ENCODE measurements around the gene SMAD3.
A peak's percentile ranks its signal among the peaks of the same experiment; 100 is the strongest.

Gene SMAD3

GRCh38 chr15:67024314-67024997 lies 40.9 kb upstream of the SMAD3 start (continued):
- TF ChIP-seq ZBTB44 (tag by site-specific recombination; IDR thresholded peaks at IDR 0.05) (peak; percentile 71), ZNF10 (tag by site-specific recombination; IDR thresholded peaks at IDR 0.05) (0 out of 2 replicates have a peak, but pooled peaks have one; percentile 22), SP7 (tag by site-specific recombination; IDR thresholded peaks at IDR 0.05) (peak; percentile 86), ZBTB17 (tag by site-specific recombination; IDR thresholded peaks at IDR 0.05) (peak; percentile 71), ZNF600 (tag by site-specific recombination; IDR thresholded peaks at IDR 0.05) (peak; percentile 84), ZNF335 (tag by site-specific recombination; conservative IDR thresholded peaks at IDR 0.05) (0 out of 2 replicates have a peak, but pooled peaks have one; percentile 45), ZNF596 (tag by site-specific recombination; IDR thresholded peaks at IDR 0.05) (no peak), ZNF514 (tag by site-specific recombination; IDR thresholded peaks at IDR 0.05) (no peak), ZBTB20 (tag by site-specific recombination; IDR thresholded peaks at IDR 0.05) (0 out of 2 replicates have a peak, but pooled peaks have one; percentile 44), ZNF366 (tag by site-specific recombination; conservative IDR thresholded peaks at IDR 0.05) (peak; percentile 88), KLF17 (tag by site-specific recombination; IDR thresholded peaks at IDR 0.05) (no peak; the same call in 1 of the 2 replicates), ZNF146 (tag by site-specific recombination; IDR thresholded peaks at IDR 0.05) (no peak), ZNF24 (tag by site-specific recombination; IDR thresholded peaks at IDR 0.05) (peak; percentile 70; the same call in 1 of the 2 replicates), ZFP41 (tag by site-specific recombination; IDR thresholded peaks at IDR 0.05; ENCODE audit: borderline replicate concordance) (no peak), TRIM28 (IDR thresholded peaks at IDR 0.05; ENCODE audit: borderline replicate concordance, low read length) (peak; percentile 77; the same call in 1 of the 2 replicates), ZFP69B (tag by site-specific recombination; IDR thresholded peaks at IDR 0.05) (peak; percentile 64; the same call in 1 of the 2 replicates), IKZF3 (tag by site-specific recombination; IDR thresholded peaks at IDR 0.05) (peak; percentile 68; the same call in 1 of the 2 replicates), KLF8 (tag by site-specific recombination; IDR thresholded peaks at IDR 0.05) (0 out of 2 replicates have a peak, but pooled peaks have one; percentile 54), GLIS1 (tag by site-specific recombination; IDR thresholded peaks at IDR 0.05) (peak; percentile 66), ZFP37 (tag by site-specific recombination; IDR thresholded peaks at IDR 0.05) (peak; percentile 61; the same call in 1 of the 2 replicates), ZNF2 (tag by site-specific recombination; IDR thresholded peaks at IDR 0.05) (peak; percentile 3; the same call in 1 of the 2 replicates)
- TF ChIP-seq, protein P1, sequence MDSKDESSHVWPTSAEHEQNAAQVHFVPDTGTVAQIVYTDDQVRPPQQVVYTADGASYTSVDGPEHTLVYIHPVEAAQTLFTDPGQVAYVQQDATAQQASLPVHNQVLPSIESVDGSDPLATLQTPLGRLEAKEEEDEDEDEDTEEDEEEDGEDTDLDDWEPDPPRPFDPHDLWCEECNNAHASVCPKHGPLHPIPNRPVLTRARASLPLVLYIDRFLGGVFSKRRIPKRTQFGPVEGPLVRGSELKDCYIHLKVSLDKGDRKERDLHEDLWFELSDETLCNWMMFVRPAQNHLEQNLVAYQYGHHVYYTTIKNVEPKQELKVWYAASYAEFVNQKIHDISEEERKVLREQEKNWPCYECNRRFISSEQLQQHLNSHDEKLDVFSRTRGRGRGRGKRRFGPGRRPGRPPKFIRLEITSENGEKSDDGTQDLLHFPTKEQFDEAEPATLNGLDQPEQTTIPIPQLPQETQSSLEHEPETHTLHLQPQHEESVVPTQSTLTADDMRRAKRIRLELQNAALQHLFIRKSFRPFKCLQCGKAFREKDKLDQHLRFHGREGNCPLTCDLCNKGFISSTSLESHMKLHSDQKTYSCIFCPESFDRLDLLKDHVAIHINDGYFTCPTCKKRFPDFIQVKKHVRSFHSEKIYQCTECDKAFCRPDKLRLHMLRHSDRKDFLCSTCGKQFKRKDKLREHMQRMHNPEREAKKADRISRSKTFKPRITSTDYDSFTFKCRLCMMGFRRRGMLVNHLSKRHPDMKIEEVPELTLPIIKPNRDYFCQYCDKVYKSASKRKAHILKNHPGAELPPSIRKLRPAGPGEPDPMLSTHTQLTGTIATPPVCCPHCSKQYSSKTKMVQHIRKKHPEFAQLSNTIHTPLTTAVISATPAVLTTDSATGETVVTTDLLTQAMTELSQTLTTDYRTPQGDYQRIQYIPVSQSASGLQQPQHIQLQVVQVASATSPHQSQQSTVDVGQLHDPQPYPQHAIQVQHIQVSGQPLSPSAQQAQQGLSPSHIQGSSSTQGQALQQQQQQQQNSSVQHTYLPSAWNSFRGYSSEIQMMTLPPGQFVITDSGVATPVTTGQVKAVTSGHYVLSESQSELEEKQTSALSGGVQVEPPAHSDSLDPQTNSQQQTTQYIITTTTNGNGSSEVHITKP (tag by site-specific recombination; IDR thresholded peaks at IDR 0.05) = peak; percentile 96
- TF ChIP-seq, protein P2, sequence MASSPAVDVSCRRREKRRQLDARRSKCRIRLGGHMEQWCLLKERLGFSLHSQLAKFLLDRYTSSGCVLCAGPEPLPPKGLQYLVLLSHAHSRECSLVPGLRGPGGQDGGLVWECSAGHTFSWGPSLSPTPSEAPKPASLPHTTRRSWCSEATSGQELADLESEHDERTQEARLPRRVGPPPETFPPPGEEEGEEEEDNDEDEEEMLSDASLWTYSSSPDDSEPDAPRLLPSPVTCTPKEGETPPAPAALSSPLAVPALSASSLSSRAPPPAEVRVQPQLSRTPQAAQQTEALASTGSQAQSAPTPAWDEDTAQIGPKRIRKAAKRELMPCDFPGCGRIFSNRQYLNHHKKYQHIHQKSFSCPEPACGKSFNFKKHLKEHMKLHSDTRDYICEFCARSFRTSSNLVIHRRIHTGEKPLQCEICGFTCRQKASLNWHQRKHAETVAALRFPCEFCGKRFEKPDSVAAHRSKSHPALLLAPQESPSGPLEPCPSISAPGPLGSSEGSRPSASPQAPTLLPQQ (tag by site-specific recombination; IDR thresholded peaks at IDR 0.05) = peak; percentile 75
- TF ChIP-seq, protein P3, sequence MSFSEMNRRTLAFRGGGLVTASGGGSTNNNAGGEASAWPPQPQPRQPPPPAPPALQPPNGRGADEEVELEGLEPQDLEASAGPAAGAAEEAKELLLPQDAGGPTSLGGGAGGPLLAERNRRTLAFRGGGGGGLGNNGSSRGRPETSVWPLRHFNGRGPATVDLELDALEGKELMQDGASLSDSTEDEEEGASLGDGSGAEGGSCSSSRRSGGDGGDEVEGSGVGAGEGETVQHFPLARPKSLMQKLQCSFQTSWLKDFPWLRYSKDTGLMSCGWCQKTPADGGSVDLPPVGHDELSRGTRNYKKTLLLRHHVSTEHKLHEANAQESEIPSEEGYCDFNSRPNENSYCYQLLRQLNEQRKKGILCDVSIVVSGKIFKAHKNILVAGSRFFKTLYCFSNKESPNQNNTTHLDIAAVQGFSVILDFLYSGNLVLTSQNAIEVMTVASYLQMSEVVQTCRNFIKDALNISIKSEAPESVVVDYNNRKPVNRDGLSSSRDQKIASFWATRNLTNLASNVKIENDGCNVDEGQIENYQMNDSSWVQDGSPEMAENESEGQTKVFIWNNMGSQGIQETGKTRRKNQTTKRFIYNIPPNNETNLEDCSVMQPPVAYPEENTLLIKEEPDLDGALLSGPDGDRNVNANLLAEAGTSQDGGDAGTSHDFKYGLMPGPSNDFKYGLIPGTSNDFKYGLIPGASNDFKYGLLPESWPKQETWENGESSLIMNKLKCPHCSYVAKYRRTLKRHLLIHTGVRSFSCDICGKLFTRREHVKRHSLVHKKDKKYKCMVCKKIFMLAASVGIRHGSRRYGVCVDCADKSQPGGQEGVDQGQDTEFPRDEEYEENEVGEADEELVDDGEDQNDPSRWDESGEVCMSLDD (tag by site-specific recombination; IDR thresholded peaks at IDR 0.05) = no peak
- TF ChIP-seq, protein P4, sequence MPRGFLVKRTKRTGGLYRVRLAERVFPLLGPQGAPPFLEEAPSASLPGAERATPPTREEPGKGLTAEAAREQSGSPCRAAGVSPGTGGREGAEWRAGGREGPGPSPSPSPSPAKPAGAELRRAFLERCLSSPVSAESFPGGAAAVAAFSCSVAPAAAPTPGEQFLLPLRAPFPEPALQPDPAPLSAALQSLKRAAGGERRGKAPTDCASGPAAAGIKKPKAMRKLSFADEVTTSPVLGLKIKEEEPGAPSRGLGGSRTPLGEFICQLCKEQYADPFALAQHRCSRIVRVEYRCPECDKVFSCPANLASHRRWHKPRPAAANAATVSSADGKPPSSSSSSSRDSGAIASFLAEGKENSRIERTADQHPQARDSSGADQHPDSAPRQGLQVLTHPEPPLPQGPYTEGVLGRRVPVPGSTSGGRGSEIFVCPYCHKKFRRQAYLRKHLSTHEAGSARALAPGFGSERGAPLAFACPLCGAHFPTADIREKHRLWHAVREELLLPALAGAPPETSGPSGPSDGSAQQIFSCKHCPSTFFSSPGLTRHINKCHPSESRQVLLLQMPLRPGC (tag by site-specific recombination; IDR thresholded peaks at IDR 0.05) = peak; percentile 67; the same call in 1 of the 2 replicates
- TF ChIP-seq, protein P5, sequence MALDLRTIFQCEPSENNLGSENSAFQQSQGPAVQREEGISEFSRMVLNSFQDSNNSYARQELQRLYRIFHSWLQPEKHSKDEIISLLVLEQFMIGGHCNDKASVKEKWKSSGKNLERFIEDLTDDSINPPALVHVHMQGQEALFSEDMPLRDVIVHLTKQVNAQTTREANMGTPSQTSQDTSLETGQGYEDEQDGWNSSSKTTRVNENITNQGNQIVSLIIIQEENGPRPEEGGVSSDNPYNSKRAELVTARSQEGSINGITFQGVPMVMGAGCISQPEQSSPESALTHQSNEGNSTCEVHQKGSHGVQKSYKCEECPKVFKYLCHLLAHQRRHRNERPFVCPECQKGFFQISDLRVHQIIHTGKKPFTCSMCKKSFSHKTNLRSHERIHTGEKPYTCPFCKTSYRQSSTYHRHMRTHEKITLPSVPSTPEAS (tag by site-specific recombination; IDR thresholded peaks at IDR 0.05) = peak; percentile 33; the same call in 1 of the 2 replicates
